ENCODE results near the gene SNRPD3.
"Not testable (repeated sequence)": the region's sequence is repeated elsewhere in the genome, so short reads cannot be mapped to it uniquely, and the experiment has no call there.

GRCh38 chr22:24602105-24602749, 46.4 kb downstream of the SNRPD3 start:
- TF ChIP-seq CTCF (IDR thresholded peaks at IDR 0.05; ENCODE audit: borderline replicate concordance, extremely low read depth, low read length, poor library complexity, severe bottlenecking); EZH2 (IDR thresholded peaks at IDR 0.05; ENCODE audit: borderline replicate concordance, low read depth, low read length, severe bottlenecking): not testable (repeated sequence)

All from DND-41 (cell line).